ELF-1 (cell line): Measurements from ENCODE around the gene CTSE.

Experiments used
- DNase-seq: peaks from one replicate; pipeline ENCODE4 v3.0.0-alpha.2; 2016; ENCODE audit warnings: low read depth, low spot score

Gene CTSE

GRCh38 chr1:206049919-206050600 is 26.4 kb upstream of the CTSE start:
- no peak for DNase-seq

GRCh38 chr1:206049293-206049692 is 25.6 kb upstream of the CTSE start:
- DNase-seq = no peak

- DNase-seq = no peak
Observed at GRCh38 chr1:206048582-206048981, 24.9 kb upstream of the CTSE start.

GRCh38 chr1:206047271-206047670 is 23.6 kb upstream of the CTSE start:
- no peak for DNase-seq

- peak; percentile 85 for DNase-seq
Observed at GRCh38 chr1:206041640-206042039, 17.9 kb upstream of the CTSE start.

GRCh38 chr1:206040328-206040727 is 16.6 kb upstream of the CTSE start:
- no peak for DNase-seq

- no peak for DNase-seq
Observed at GRCh38 chr1:206039046-206039973, 15.6 kb upstream of the CTSE start.

- no peak for DNase-seq
Observed at GRCh38 chr1:206037581-206037980, 13.9 kb upstream of the CTSE start.

- no peak for DNase-seq
Observed at GRCh38 chr1:206036663-206037455, 13.2 kb upstream of the CTSE start.

- DNase-seq = no peak
Observed at GRCh38 chr1:206035027-206035426, 11.3 kb upstream of the CTSE start.

GRCh38 chr1:206032380-206033140 is 8.9 kb upstream of the CTSE start:
- DNase-seq = no peak

- peak; percentile 83 for DNase-seq
Observed at GRCh38 chr1:206030714-206031113, 7.0 kb upstream of the CTSE start.

GRCh38 chr1:206030191-206030590 is 6.5 kb upstream of the CTSE start:
- DNase-seq = no peak

GRCh38 chr1:206029484-206029883 is 5.8 kb upstream of the CTSE start:
- DNase-seq = no peak

GRCh38 chr1:206025283-206025820 is 1.7 kb upstream of the CTSE start:
- no peak for DNase-seq

- no peak for DNase-seq
Observed at GRCh38 chr1:206022766-206023165, 929 bp downstream of the CTSE start.

- no peak for DNase-seq
Observed at GRCh38 chr1:206021626-206022365, 1.9 kb downstream of the CTSE start.

GRCh38 chr1:206021008-206021625 is 2.6 kb downstream of the CTSE start:
- DNase-seq = no peak

GRCh38 chr1:206020393-206021007 is 3.2 kb downstream of the CTSE start:
- DNase-seq = no peak
